GM19099 (cell line): ENCODE results near the gene FAM131B.

ENCODE experiments used
- POLR2A ChIP-seq: IDR thresholded peaks from 3 replicates; pipeline ENCODE4 v1.6.1; 2011; ENCODE audit warnings: low read depth; ENCODE audit not compliant: insufficient read length; ENCODE audit errors: extremely low read depth

The FAM131B gene

DNA sequence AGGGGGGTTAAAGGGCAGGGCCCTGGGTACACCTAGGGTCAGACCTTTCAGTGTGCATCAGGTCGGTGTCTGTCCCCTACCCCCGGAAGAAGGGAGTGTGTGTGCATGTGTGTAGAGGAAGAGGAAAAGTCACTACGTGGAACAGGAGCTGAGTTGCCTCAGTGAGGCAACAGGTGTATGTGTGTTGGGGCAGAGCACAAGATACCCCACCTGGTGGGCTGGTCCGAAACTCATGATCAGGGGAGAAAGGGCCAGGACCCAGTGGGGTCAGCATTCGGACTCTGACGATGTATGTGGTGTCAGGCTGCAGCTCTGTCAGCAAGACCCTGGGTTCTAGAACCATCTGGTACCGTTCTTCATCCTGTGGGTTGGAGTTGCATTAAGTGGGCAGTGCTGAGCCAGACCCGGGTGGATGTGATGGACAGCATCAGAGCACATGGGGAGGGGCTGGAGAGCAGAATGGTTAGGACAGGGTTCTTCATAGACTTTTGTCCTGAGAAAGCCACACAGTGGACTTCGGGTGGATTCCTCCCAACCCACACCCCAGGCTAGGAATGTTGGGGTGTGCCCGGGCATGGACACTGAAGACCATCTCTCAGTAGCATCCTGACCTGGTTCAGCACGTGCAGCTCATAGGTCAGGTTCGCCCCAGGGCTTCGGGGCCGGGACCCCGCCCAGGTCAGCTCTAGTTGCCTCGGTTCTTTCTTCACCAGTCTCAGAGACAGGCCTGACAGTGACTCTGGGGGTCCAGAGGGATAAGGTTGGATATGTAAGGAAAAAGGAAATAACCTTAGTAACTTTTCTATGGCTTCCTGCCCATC lies 35.4 kb upstream of the FAM131B start:
- no peak for TF ChIP-seq POLR2A

DNA sequence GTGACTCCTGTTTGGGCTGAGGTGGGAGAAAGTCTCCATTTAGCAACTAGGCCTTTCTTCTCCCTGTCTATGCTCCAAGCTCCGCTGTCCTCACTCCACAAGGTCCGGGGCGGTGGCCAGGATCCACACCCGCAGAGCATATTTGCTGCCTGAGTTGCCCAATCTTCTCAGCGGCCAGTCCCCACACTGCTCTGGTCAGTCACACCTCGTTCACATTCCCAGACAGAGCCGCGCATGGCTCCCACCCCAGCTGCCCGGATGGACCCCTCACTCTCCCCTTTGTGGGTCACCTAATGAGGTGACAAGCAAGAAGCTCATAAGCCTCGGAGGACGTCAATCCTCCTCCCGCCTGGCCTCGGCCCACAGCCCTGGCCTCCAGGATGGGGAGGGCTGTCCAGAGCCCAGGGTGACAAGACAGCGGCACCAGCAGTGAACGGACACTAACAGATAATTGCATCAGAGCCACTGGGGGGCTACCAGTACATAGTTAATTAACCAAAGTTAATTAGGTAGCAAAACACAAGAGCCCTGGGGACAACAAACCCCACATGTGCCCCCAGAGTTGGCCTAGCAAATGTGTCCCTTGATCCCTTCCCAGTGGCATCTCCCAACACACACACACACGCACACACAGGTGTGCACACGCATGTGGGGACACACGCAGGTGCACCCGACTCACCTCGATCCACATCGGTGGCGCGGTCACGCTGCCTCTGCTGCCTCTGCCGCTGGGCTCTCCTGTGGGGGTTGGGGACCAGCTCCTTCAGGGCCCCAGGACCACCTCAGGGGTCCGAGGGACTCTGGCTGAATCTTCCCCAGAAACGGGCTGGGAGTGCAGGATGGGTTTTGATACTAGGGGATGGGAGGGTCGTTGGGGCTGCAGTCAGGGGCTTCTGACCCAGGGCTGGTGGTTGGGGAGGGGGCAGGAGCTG lies 34.4 kb upstream of the FAM131B start:
- no peak for TF ChIP-seq POLR2A

DNA sequence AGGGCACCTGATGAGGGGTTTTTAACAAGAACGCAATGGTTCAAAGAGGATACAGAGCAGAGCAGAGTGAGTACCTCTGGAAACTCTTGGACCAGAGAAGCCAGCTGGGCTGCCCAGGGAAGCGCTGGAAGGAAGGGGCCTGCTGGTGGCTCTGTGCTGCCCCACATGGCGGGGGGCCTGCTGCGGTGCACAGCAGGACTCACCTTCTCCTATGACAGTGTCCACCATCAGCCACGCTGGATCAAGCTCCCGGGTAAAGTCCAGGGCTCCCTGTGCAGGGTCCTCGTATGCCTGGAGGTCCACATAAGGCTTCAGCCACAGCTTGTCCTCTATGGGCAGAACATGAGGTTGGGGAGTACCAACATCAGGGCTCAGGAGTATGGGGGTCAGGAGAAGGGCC lies 33.7 kb upstream of the FAM131B start:
- TF ChIP-seq POLR2A, result no peak

DNA sequence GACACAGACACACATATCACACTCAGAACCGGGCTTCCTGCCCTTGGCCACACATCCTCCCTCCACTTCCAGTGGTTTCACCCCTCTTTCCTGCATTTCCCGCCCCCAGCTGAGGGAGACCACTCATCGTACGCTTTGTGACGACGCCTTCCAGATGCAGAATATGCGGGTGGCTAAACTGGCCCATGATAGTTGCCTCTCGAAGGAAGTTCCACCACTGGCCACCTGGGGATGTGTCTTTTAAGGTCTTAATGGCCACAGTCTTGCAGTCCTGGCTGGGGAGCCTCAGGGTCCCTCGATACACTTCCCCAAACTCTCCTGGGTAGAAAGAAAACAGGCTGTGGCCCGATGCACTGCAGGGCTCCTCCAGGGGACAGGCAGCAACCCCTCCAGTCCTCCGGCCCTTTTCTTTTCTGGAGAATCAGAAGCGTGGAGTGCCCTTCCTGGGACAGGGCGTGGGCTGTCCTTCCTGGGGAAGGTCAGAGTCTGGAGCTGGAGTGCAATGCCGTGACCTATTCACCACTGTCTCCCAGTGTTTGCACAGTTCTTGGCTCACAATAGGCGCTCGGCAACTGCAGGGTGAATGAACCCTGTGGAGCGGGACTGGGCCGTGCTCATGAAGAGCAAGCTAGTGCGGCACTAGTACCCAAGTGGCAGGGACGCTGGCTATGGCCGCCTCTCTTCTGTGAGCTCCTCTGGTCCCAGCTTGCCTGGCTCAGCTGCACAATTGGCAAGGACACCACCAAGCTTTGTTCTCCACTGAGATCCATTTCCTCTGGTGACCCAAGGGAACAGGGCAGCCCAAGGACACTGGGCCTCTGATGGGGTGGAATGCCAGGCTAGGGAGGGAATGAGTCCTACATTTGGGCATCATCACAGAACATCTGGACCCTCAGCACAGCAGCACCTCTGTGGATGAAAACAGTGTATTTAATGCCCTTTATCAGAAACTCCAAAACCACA lies 33.0 kb upstream of the FAM131B start:
- no peak for TF ChIP-seq POLR2A

DNA sequence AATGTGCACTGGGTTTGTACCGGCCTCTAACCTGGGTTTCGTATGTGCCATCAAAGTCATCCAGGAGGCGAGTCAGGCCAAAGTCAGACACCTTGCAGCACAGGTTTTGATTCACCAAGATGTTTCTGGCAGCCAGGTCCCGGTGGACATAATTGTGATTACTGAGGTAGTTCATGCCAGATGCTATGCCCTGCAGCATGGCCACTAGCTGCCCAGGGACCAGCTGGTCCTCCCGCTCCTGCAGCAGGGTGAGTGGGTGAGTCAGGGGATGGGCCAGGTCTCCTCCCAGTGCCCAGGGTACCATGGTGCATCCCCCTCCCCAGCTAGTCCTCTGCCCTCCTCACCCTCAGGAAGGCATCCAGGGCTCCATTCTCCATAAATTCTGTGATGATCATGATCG lies 32.3 kb upstream of the FAM131B start:
- no peak for TF ChIP-seq POLR2A

DNA sequence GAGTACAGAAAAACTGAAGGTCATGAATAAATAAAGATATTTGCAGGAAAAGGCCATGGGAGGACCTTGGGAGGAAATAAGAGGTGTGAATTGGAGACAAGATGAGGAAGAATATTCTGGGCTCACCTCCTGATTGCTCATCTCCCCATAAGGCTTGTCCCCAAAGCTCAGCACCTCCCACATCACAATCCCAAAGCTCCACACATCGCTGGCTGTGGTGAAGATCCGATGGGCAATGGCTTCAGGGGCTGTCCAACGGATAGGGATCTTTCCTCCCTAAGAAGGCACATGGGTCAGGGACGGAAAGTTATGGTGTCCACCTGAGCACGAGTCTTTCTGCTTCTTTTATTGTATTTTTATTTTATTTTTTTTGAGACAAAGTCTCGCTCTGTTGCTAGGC lies 31.6 kb upstream of the FAM131B start:
- no peak for TF ChIP-seq POLR2A

DNA sequence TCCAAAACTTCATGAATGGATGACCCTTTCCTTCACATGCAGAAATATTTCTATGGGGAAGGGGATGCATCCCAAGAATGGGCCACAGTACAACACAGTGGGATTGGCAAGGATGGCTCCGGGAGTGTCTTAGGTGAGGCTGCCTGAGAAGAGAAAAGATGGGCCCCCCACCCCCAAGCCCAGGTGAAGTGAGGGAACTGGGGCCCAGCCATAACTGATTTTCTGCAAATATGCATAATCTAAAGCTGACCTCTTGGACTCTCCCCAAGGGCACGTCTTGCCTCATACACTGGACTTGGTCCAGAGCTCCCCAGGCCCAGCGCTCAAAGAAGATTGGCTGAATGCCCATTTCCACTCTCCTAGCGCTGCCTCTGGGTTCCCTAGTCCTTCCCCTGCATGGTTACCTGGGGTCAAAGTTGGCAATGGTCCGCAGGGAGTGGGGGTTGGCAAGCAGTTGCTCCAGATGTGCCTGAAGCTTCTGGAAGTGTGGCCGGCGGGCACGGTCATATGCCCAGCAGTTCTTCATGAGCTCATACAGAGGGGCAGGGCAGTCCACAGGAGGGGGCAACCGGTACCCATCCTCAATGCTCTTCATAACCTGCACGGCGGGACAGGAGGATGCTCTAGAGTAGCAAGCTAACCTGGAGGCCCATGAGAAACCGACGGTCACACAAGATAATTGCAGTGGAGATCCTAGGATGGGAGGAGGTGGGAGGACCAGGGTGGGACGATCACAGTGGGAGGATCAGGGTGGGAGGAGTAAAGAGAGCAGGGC lies 30.9 kb upstream of the FAM131B start:
- TF ChIP-seq POLR2A, result no peak

DNA sequence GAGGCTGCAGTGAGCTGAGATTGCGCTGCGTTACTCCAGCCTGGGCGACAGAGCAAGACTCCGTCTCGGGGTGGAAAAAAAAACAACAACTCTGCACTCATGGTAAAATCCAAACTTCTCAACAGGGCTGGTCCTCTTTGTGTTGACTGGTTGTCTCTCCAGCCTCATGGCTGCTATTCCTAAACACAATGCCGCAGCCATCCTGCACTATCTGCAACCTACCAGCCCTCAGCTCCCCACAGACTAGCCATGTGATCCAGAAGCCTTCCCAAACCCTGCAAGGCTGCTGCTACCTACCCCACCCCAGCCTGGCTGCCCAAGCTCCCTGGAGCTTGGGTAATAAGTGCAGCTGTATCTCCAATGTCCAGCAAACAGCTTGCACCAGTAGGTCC lies 30.4 kb upstream of the FAM131B start:
- TF ChIP-seq POLR2A, result no peak

DNA sequence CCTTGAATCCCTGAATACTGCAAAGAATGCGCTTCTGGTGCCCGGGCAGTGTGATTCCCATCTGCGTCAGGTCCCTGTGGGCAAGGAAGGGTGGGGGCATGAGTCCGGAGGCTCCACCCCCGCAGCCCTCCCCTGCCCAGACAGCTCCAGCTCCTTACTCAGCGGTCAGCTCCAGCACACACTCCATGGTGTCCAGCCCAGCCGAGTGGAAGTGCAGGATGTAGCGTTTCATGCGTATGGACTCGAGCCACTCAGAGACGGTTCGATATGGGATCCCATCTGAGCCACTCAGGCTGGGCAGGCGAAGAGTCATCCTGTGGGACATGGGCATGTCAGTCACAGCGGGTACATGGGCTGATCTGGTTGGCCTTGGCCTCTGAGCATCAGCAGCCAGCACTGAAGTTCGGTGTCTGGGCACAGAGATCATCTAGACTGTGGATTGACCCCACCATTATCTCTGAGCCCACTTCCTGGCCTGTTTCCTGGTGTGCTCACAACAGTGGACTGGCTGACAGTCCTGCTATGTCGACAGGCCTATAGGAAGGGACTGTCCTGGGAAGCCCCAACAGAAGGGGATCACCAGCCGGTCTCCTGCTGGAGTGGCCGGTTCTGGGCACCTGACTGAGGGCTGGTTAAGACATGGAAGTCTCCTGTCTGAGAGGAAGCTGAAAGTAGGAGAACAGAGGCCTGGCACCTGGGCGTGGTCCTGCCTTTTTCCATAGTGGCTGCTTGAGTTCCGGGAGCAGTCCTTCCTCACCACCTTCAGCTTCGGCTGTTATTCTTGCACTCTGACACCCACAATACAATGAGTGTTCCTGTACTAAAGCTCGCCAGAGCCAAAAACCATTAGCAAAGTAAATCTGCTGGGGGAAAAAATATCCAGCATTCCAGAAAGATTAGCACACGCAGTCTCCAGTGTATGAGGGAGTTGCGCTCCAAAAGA lies 29.2 kb upstream of the FAM131B start:
- no peak for TF ChIP-seq POLR2A

DNA sequence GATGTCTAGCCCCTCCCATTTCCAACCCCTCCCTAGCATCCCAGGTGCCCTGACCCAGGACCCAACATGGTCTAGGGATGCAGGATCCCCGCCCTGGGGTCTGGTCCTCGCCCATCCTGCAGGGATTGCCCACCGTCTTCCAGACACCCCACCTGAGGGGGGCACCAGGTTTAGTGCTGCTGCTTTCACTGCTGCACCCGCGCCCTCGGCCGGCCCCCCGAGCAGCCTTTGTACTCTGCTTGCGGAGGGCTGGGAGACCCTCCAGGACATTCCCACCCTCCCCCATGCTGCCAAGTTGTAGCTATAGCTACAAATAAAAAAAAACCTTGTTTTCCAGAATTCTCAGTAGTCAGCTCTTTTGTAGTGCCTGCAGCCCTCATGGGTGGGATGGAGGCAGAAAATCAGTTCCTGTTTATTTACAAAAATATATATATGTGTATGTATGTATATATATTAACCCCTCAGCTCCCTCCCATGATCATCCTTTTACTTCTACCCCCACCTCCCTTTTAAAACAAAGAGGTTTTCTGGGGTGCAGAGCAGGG lies 28.3 kb upstream of the FAM131B start:
- TF ChIP-seq POLR2A, result no peak

DNA sequence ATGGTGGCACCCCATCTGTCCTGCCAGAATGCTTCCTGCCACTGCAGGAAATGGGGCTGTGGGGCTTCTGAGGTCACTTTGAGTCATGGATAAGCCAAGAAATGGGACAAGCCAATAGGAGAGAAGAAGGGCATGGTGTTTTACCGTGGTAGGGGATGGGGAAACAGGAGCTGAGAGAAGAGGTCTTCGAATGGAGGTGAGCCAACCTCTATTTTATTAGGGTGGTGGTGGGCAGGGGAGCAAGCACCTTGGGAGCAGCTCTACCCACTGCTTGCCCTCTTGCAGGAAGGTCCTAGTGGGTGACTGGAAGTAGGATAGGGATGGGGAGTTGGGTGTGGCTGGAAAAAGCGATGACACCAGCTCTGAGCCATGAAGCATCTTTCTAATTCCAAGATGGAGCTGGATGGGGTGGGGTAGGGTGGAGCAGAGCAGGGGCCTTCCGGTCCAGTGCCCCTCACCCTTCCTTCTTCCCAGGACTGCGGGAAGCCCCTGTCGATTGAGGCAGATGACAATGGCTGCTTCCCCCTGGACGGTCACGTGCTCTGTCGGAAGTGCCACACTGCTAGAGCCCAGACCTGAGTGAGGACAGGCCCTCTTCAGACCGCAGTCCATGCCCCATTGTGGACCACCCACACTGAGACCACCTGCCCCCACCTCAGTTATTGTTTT lies 27.7 kb upstream of the FAM131B start:
- no peak for TF ChIP-seq POLR2A
